ENCODE data around the gene WDR88.
A peak's percentile ranks its signal among the peaks of the same experiment; 100 is the strongest.

The WDR88 gene, protein sequence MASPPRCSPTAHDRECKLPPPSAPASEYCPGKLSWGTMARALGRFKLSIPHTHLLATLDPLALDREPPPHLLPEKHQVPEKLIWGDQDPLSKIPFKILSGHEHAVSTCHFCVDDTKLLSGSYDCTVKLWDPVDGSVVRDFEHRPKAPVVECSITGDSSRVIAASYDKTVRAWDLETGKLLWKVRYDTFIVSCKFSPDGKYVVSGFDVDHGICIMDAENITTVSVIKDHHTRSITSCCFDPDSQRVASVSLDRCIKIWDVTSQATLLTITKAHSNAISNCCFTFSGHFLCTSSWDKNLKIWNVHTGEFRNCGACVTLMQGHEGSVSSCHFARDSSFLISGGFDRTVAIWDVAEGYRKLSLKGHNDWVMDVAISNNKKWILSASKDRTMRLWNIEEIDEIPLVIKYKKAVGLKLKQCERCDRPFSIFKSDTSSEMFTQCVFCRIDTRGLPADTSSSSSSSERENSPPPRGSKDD

DNA sequence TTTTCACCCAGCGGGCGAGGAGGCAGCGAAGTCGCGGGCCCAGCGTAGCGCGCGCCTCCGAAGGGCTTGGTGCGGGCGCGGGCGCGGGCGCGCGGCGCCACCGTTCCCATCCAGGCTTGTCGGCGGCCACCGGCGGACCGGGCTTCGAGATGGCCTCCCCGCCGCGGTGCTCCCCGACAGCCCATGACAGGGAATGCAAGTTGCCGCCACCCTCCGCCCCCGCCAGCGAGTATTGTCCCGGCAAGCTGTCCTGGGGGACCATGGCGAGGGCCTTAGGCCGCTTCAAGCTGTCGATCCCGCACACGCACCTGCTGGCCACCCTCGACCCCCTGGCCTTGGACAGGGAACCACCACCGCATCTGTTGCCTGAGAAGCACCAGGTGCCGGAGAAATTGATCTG, at the start of gene WDR88:
WDR88 (plus strand) TSS at position 94 of the 400 bp plus-strand sequence; CDS start at position 150, 56 bp downstream.
- intact Hi-C loops (cut with DNase I) = no loop called here
- DNase-seq = no peak

DNA sequence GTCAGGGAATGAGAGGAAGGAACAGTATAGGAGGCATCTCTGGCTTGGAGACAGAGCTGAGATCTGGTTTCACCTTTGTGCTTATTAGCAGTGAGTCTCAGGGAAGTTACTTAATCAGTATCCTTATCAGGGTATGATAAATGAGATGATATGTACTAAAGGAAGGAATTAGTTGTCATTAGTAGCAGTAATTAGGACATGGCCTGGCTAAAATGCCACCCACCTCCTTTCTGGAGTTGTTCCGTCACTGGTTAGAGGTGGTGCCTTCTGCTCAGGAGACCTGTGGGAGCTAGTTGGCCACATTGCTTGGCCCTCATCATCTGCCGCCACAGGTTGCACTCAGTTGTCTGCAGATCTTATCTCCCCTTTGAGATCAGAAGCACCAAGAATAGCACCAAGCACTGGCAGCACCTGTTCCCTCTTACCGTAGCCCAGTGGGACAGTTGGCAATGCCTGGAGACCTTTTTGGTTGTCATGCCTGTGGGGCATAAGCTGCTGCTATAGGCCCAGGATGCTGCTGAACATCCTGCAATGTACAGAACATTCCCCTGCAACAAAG, 46.3 kb upstream of the WDR88 start:
- intact Hi-C loops (cut with DNase I) = no loop called here
- DNase-seq = no peak

DNA sequence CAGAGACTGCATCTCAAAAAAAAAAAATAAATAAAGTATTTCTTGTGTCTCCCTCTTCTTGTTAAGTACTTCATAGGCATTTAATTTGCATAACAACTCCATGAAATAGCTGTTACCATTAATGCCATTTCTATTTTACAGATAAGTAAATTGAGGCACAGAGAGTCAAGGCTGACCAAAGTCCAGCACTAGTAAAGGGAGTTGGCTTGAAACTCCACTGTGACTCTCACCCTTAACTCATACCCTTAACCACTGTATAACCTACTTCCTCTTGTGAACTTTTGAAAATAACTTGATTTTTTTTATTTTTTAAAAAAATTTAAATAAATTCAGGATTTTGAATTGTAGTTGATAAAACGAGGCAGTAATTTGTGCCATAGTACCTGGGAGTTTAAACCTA, 45.0 kb upstream of the WDR88 start:
- no peak for DNase-seq
- intact Hi-C loops (cut with DNase I) = no loop called here

DNA sequence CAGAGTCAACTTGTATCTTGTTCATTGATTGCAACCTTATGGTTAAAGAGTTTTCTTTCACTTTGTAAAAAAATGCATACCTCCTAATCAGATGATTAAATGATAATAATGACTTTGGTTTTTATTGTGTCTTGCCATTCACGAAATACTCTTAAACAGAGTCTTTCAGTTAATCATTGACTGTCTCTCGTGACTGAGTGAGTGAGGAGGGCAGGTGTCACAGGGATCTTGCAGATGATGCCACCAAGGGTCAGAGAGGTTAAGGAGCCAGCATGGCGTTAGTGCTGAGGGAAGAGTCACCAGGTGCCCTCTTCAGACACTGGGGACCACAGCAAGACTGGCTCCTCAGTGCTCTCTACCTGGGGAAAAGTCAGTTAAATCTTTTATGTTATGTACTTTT, 42.9 kb upstream of the WDR88 start:
- intact Hi-C loops (cut with DNase I) = no loop called here
- DNase-seq = no peak

DNA sequence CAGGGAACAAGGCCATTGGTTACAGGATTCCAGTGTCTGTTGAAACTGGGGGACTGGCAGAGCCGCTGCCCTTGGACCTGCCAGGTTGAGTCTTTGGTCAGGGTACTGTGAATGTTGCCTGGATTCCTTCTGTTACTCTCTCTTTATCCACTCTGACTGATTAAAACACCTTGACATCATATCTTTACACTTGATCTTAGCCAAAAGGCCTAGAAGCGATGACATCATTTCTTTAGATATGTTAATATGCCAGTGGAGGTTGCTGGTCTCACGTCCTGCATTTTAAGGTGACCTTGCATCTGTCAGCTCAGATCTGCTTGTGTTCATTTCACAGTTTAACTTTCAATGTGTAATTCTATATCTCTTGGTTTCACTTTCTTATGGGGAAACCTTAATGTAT, 41.7 kb upstream of the WDR88 start:
- intact Hi-C loops (cut with DNase I) = no loop called here
- DNase-seq = no peak

DNA sequence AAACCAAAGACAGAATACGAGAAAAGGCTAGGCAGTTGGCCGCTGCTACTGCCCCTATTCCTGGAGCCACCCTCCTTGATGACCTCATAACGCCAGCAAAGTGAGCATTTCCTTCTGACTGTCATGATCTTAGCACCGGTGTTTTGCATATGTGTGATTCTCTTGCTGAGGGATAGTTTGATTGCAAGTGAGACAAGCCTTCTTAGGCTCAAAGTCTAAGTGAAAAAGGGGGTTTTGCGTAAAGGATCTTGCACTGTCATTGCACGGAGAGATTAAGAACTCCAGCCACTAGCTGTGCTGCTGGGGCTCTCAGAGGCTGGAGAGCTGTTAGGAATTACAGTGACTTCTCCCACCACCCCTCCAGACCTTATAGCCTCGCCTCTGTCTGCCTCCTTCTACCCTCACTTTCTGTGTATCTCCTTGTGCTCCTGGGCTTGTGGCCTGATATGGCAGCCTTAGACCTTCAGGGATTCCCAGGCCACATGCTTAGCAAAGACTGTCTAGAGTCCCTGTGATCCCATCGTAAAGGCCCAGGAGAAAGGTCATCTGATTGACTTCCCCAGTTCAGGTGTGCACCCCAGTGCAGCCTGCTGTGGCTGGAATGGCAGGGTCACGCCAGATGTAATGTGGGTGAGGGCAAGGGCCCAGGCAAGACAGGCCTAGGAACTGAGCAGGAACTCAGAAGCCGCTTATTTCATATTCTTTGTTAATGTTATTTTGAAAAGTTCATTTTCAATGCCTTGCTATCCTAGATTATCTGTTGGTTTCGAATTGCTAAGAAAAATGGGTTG, 38.3 kb upstream of the WDR88 start:
- intact Hi-C loops (cut with DNase I) = no loop called here

DNA sequence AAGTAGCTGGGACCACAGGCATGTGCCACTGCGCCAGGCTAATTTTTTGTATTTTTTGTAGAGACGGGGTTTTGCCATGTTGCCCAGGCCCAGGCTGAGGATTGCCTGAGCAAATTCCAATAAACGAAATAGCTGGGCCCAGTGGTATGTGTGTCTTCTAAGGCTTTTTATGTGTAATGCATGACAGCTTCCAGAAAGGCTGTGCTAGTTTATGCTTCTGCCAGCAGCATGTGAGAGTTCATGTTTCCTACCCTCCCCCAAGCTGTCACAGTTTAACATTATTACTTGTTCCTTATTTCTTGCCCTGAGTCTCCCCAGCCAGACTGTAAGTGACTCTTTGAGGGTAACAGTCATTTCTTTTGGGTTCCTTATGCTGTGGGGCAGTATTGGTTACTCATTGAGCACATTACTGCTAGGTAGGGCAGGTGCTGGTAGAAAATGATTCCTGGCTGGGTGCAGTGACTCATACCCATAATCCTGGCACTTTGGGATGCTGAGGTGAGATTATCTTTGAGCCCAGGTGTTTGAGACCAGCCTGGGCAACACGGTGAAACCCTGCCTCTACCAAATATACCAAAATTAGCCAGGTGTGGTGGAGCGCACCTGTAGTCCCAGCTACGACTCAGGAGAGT, 37.4 kb upstream of the WDR88 start:
- no peak for DNase-seq
- intact Hi-C loops (cut with DNase I) = no loop called here

More for the DNA sequence above, 38.3 kb upstream of the WDR88 start:
- no peak for DNase-seq

DNA sequence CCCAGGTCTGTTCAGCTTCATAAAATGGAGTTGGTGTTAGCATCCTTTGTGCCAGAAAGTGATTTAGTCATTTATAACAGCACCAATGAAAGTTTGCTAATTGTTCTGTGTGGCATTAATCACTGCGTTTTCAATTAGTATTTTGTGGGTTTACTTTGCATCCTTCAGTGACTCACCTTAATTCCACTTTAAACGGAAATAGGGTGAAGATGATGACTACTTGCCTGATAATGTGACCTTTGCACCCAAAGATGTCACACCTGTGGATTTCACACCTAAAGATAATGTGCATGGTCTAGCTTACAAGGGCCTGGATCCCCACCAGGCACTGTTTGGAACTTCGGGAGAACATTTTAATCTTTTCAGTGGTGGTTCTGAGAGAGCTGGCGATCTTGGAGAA, 35.9 kb upstream of the WDR88 start:
- intact Hi-C loops (cut with DNase I) = no loop called here
- no peak for DNase-seq

DNA sequence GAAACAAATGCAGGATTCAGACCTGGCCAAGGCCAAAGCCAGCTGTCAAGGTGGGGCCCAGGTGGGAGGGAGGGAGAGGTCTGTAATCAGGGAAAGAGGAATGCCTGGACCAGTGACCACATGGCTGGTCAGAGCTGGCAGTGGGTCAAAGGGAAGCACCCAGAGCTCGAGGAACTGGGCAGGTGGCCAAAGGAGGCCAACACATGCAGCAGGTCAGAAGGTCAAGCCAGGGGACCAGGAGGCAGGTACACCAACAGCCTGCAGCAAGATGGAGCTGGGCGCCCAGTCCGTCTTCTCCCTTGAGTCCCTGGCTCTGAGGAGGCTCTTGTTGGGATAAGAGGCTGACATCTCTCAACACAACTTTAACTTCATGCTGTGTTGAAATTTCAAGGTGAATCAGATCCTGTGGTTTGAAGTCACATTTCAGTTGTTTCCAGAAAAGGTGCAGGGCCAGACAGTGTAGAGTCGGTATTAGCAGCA, 33.8 kb upstream of the WDR88 start:
- intact Hi-C loops (cut with DNase I) = no loop called here
- DNase-seq = no peak

DNA sequence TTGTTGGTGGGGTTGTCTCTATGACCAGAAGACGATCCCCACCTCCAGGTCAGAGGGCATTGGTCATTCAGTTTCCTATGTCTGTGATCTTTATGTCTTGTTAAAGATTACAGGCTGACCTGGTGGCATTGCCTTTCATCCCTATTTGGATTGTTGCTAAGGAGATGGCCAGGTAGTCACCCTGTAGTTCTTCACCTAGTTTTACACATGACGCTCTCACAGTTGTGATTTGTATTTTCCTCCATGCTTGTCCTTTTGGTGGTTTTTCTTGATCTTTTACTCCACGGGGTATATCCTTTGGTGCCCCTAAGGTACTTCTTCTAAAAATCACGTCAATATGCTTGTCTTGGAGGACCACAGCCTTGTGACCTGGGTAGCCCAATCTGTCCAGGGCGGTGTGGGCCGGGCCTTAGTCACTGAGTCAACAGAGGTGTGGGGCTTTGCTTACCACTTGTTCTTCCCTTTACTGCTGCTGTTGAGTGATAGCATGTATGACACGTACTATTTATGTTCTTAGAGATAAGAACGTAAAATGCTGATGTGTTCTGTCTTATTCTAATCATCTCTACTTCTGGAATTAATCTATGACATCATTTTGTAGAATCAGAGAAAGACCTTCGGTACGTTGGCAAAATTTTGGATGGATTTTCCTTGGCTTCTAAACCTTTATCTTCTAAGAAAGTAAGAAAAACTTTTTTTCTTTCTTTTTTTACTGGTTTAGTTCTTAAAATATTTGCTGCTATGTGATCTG, 30.8 kb upstream of the WDR88 start:
- intact Hi-C loops (cut with DNase I) = no loop called here
- DNase-seq = no peak

DNA sequence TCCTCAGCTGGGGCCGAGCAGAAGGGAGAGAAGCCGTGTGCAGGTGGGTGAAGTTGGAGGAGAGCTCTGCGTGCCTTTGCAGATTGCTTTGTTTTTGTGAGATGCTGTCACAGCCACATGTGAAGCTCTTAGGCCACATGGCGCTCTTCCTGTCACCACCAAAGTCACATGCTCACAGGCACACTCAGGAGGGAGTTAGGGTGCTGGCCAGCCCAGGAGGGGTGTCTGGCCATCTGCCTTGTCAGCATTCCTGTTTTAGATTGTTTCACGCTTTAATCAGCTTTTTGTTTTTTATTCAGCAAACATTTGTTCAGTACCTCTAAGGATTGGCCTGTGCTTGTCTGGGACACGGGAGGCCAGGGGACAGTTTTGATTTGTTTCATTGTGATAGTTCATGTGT, 29.0 kb upstream of the WDR88 start:
- DNase-seq = no peak
- intact Hi-C loops (cut with DNase I) = no loop called here

DNA sequence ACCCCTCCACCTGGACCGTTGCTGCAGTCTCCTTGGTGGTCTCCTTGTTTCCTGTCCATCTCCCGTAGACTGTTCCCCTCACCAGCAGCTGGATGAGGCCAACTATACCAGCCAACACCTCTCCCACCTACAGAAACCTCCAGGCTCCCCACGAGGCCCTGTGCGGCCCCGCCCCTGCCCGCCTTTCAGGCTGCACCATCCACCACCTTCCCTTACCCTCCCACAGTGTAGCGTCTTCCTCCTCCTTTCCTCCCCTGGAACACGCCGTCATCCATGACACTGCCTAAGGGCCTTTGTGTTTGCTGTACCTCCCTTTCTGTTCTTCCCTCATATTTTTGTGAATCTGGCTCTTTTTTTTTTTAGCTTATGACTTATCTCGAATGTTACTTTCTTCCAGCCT, 23.8 kb upstream of the WDR88 start:
- intact Hi-C loops (cut with DNase I) = no loop called here
- DNase-seq = peak in 22 of 42 donors; percentile 9 to 62 (median 32)

DNA sequence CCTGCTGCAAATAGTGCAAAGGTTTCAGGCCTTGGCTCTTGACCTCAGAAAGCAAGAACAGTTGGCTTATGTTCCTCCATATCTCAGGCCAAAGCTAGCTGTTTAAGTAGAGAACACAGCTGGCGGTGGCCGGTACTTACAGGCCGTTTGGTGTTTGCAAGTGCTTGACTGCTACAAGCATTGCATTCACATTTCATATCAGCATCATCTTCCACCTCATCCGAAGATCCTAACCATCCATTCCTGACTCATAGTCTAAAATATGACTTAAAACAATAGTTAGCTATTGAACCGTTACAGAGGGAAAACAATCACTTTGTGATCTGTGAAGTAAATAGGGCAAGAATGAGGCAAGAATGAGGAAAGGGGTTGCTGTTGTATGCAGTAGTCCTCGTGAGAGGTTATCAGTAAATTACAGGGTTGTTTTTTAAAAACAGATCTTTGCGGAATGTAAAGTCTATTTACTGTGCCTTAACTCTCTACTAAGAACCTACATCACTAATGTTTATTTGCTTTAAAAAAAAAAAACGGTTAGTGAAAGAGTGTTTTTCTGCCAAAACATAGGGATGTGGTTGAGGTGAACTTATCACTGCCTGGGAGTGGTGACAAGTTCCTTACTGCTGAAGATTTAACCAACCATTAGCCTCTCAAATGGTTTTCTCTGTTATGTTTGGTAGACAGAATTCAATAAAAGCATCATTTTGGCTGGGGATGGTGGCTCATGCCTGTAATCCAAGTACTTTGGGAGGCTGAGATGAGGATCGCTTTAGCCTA, 21.6 kb upstream of the WDR88 start:
- DNase-seq = no peak
- intact Hi-C loops (cut with DNase I) = no loop called here

DNA sequence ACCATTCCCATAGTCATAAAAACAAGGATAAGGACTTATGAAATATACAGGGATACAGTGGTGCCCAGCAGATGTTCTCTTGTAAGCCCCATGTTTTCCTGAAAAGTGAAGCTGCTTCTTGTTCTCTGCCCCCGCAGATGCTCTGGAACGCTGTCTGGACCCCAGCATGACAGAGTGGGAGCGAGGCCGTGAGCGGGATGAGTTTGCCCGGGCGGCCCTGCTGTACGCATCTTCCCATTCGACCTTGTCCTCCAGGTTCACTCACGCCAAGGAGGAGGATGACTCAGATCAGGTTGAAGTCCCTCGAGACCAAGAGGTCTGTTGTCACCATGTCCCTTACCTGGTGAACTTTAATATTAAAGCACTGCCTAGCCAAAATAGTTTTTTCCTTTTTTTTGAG, 20.3 kb upstream of the WDR88 start:
- intact Hi-C loops (cut with DNase I) = no loop called here
- no peak for DNase-seq

DNA sequence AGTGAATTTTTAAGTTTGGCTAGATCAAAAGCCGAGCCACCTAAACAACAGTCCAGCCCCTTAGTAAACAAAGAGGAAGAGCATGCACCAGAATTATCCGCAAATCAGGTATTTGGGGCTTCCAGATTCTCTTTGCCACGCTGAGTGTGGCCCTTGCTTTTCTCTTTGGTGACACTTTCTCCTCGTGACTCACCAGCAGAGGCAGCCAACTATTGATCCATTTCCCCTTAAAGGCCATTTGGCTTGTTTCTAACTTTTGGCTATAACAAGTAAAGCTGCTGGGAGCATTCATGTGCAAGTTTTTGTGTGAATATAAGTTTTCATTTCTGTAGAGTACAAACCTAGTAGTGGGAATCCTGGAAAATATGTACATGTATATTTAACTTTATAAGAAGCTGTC, 17.6 kb upstream of the WDR88 start:
- no peak for DNase-seq
- intact Hi-C loops (cut with DNase I) = no loop called here

DNA sequence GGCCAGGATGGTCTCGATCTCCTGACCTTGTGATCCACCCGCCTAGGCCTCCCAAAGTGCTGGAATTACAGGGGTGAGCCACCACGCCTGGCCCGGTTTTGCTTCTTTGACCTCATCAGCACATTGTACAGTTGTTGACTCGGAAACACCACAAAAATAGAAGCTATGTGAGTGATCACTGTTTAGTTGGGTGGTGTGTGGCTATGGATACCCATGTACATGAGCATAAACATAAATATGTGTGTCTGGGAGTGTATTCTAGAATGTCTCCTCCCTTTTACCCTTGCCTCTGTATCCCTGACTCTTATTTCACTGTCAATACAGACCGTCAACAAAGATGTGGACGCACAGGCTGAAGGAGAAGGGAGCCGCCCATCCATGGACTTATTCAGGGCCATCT, 14.4 kb upstream of the WDR88 start:
- intact Hi-C loops (cut with DNase I) = no loop called here
- no peak for DNase-seq

DNA sequence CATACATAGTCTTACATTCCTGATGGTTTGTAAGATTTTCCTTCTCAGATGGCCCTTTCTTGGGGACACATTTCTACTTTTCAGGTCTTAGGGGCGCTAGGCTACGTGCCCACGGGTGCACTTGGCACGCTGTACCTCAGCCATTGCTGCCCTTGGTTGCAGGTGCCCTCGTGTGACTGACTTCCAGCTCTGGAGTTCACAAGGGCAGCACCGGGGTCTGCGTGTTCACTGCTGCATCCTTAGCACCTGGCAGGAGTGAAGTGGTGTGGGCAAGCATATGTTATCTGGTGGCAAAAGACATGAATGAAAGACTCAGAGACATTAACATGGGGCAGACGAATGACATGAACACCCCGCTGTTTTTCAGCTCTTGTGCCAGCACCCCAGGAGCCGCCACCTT, 13.3 kb upstream of the WDR88 start:
- intact Hi-C loops (cut with DNase I) = no loop called here
- DNase-seq = no peak

All from head of caudate nucleus (tissue), 42 donors.